K562 (cell line): ENCODE results near the gene ASPRV1. TPM values are rescaled to one million over a fixed set of nuclear protein-coding genes. Genes with fewer than 3 reads are reported as not detected.
A peak's percentile ranks its signal among the peaks of the same experiment; 100 is the strongest.

ENCODE experiments used
- CBFA2T2 ChIP-seq: fragments of 450-650 bp; conservative IDR thresholded peaks from 2 replicates; pipeline ENCODE4 v1.6.1; 2017; ENCODE audit warnings: mild to moderate bottlenecking
- CBFA2T3 ChIP-seq: fragments of 450-650 bp; IDR thresholded peaks from 2 replicates; pipeline ENCODE4 v1.6.1; 2017
- CBFB ChIP-seq: sonication (generic); formaldehyde crosslinking; IDR thresholded peaks from 2 replicates; pipeline ENCODE4 v1.4.0; 2020; ENCODE audit warnings: mild to moderate bottlenecking, missing genetic modification reagents
- FIP1L1 ChIP-seq: fragments of 200-400 bp; formaldehyde crosslinking; IDR thresholded peaks from 2 replicates; pipeline ENCODE4 v1.6.1; 2018; ENCODE audit warnings: mild to moderate bottlenecking, low read depth, low read length; ENCODE audit not compliant: poor library complexity, severe bottlenecking
- FOSL1 ChIP-seq: fragments of 200-800 bp; sonication (Bioruptor generic); conservative IDR thresholded peaks from 2 replicates; pipeline ENCODE4 v1.6.1; 2016; ENCODE audit warnings: missing genetic modification characterization, missing compliant biosample characterization
- GATA2 ChIP-seq: sonication (generic); formaldehyde crosslinking; IDR thresholded peaks from 2 replicates; pipeline ENCODE4 v1.4.0; 2020; ENCODE audit warnings: mild to moderate bottlenecking, missing genetic modification reagents
- GTF2F1 ChIP-seq: IDR thresholded peaks from 2 replicates; pipeline ENCODE4 v1.6.1; 2011; ENCODE audit warnings: low read depth, low read length, improper control_type of control experiment
- HDAC1 ChIP-seq, 2 experiments: fragments of 450-650 bp; IDR thresholded peaks; 2 replicates each; pipeline ENCODE4 v1.6.1; 2016 to 2017; ENCODE audit warnings: inconsistent platforms in 1 of 2, mild to moderate bottlenecking in 1 of 2, moderate library complexity in 1 of 2
- HMGN3 ChIP-seq: IDR thresholded peaks from 2 replicates; pipeline ENCODE4 v1.6.1; 2011; ENCODE audit warnings: borderline replicate concordance, low read depth, mild to moderate bottlenecking, mixed read lengths, low read length; ENCODE audit not compliant: insufficient read length; ENCODE audit errors: extremely low read depth
- KDM1A ChIP-seq, 2 experiments: fragments of 450-650 bp; IDR thresholded peaks; 2 replicates each; pipeline ENCODE4 v1.6.1; 2016; ENCODE audit warnings: mild to moderate bottlenecking in 2 of 2
- KDM5B ChIP-seq: fragments of 200-600 bp; sonication (generic); IDR thresholded peaks from 2 replicates; pipeline ENCODE4 v1.6.1; 2012; ENCODE audit warnings: low read depth, mild to moderate bottlenecking, moderate library complexity, low read length, control low read depth, inconsistent platforms; ENCODE audit not compliant: insufficient replicate concordance
- MLLT1 ChIP-seq, 2 experiments: fragments of 450-650 bp; IDR thresholded peaks; 2 replicates each; pipeline ENCODE4 v1.6.1; 2016
- MTA1 ChIP-seq: fragments of 450-650 bp; IDR thresholded peaks from 2 replicates; pipeline ENCODE4 v1.6.1; 2017; ENCODE audit warnings: borderline replicate concordance
- MYBL2 ChIP-seq, 2 experiments: fragments of 450-650 bp in 1 of 2; sonication (generic) in 1 of 2; formaldehyde crosslinking in 1 of 2; IDR thresholded peaks; 2 replicates each; pipeline versions ENCODE4 v1.6.1 to v1.8.1; 2017 to 2022; ENCODE audit warnings: borderline replicate concordance in 1 of 2, inconsistent platforms in 1 of 2, low read depth in 1 of 2, mild to moderate bottlenecking in 1 of 2, missing genetic modification reagents in 1 of 2, moderate library complexity in 1 of 2
- MYNN ChIP-seq, 2 experiments: sonication (generic); formaldehyde crosslinking in 1 of 2; IDR thresholded peaks; 2 replicates each; pipeline versions ENCODE4 v1.5.0 to v1.6.1; 2016 to 2020; ENCODE audit warnings: antibody characterized with exemption in 1 of 2, missing genetic modification reagents in 1 of 2
- POLR2AphosphoS5 ChIP-seq: IDR thresholded peaks from 2 replicates; pipeline ENCODE4 v1.6.1; 2011; ENCODE audit warnings: mild to moderate bottlenecking, low read depth, low read length, moderate library complexity; ENCODE audit not compliant: control insufficient read depth, insufficient read depth
- SMAD4 ChIP-seq: fragments of 250-450 bp; sonication (Bioruptor Pico); conservative IDR thresholded peaks from 2 replicates; pipeline ENCODE4 v1.8.0; 2021; ENCODE audit warnings: inconsistent platforms, mild to moderate bottlenecking, moderate library complexity
- SMARCA4 ChIP-seq: fragments of 450-650 bp; IDR thresholded peaks from 2 replicates; pipeline ENCODE4 v1.6.1; 2016
- SMARCE1 ChIP-seq: fragments of 450-650 bp; IDR thresholded peaks from 2 replicates; pipeline ENCODE4 v1.7.1; 2016; ENCODE audit warnings: mild to moderate bottlenecking
- SP2 ChIP-seq: IDR thresholded peaks from 2 replicates; pipeline ENCODE4 v1.6.1; 2011; ENCODE audit warnings: mild to moderate bottlenecking, low read depth, low read length, moderate library complexity; ENCODE audit not compliant: poor library complexity, severe bottlenecking; ENCODE audit errors: extremely low read depth
- SRF ChIP-seq, 2 experiments: fragments of 250-450, 450-650 bp in 1 of 2; sonication (Bioruptor Pico) in 1 of 2; sonication (generic) in 1 of 2; formaldehyde crosslinking; IDR thresholded peaks; 2 replicates each; pipeline versions ENCODE4 v1.5.0 to v1.5.1; 2020 to 2022; ENCODE audit warnings: mild to moderate bottlenecking in 1 of 2, missing genetic modification reagents in 1 of 2
- TBL1XR1 ChIP-seq, 2 experiments: IDR thresholded peaks; 2 replicates each; pipeline ENCODE4 v1.6.1; 2012; ENCODE audit warnings: improper control_type of control experiment in 2 of 2, low read length in 2 of 2, mild to moderate bottlenecking in 1 of 2
- VEZF1 ChIP-seq: fragments of 200-800 bp; sonication (Bioruptor generic); IDR thresholded peaks from 2 replicates; pipeline ENCODE4 v1.6.1; 2017; ENCODE audit warnings: missing genetic modification characterization, missing compliant biosample characterization
- ZNF639 ChIP-seq, 2 experiments: fragments of 200-800 bp in 1 of 2; sonication (Bioruptor generic) in 1 of 2; sonication (generic) in 1 of 2; formaldehyde crosslinking in 1 of 2; IDR thresholded peaks in 1 of 2; conservative IDR thresholded peaks in 1 of 2; 2 replicates each; pipeline versions ENCODE4 v1.5.0 to v1.6.1; 2016 to 2020; ENCODE audit warnings: missing compliant biosample characterization in 1 of 2, missing genetic modification characterization in 1 of 2, missing genetic modification reagents in 1 of 2
- polyA plus RNA-seq, 8 experiments: library from polyadenylated mRNA; depleted of rRNA in 4 of 8; stranded (reverse) in 5 of 8; unstranded in 3 of 8; fragments of >200 nt; fragmentation: Nextera tagmentation in 2 of 8; fragmentation: Illumina TruSeq in 1 of 8; extraction: Ambion mirVana in 2 of 8; extraction: Trizol in 1 of 8; gene quantifications; 2 replicates each; pipeline versions ENCODE4 v1.2.1 to v1.2.3, GENCODE V29; 2011 to 2014; ENCODE audit warnings: inconsistent platforms in 1 of 8, missing spikeins in 1 of 8
- total RNA-seq, 7 experiments: library from RNA; depleted of rRNA in 6 of 7; stranded (reverse); fragments of >200 nt in 6 of 7; fragmentation: Illumina TruSeq in 2 of 7; extraction: Trizol in 2 of 7; gene quantifications; 2 replicates each; pipeline versions ENCODE4 v1.2.1 to v1.2.3, GENCODE V29; 2011 to 2021; ENCODE audit warnings: low replicate concordance in 1 of 7

The ASPRV1 gene
- total and polyA plus RNA-seq, 9 of the 15 experiments (the other 6 are each of a cell fraction or from before 2014, with no cell fraction given) = 0.17 to 0.72 (median 0.47) TPM; not detected in 1

GRCh38 chr2:69973335-69973735 lies 11.9 kb upstream of the ASPRV1 start (continued):
- TF ChIP-seq HMGN3 = no peak
- TF ChIP-seq SMARCE1 = peak; percentile 81
- TF ChIP-seq GATA2 (CRISPR knock-in tag) = peak; percentile 74
- TF ChIP-seq VEZF1 (CRISPR knock-in tag) = 0 out of 2 replicates have a peak, but pooled peaks have one; percentile 38
- TF ChIP-seq MYBL2 (IDR thresholded peaks at IDR 0.05; ENCODE audit: low read depth) = no peak
- TF ChIP-seq MYBL2 (CRISPR knock-in tag; IDR thresholded peaks at IDR 0.05; ENCODE audit: borderline replicate concordance) = no peak
- peak; percentile 27; the same call in 1 of the 2 replicates for TF ChIP-seq CBFA2T2
- TF ChIP-seq POLR2AphosphoS5 = peak; percentile 44; the same call in 1 of the 2 replicates
- TF ChIP-seq HDAC1 (IDR thresholded peaks at IDR 0.05) = 0 out of 4 replicates have a peak, but pooled peaks of 1 of the 2 experiments have one; percentile 35
- peak; percentile 11; the same call in 1 of the 2 replicates for TF ChIP-seq SMAD4 (CRISPR knock-in tag)
- peak; percentile 78 for TF ChIP-seq CBFA2T3
- peak in 1 of 2 experiments; percentile 56; a peak in 1 of 4 replicates for TF ChIP-seq TBL1XR1 (IDR thresholded peaks at IDR 0.05; ENCODE audit: low read length in 2 of 2)
- TF ChIP-seq KDM5B = no peak
- TF ChIP-seq GTF2F1 = no peak
- TF ChIP-seq MYNN (IDR thresholded peaks at IDR 0.05) = 0 out of 2 replicates have a peak, but pooled peaks have one; percentile 42
- TF ChIP-seq MYNN (CRISPR knock-in tag; IDR thresholded peaks at IDR 0.05) = no peak
- TF ChIP-seq MLLT1 (IDR thresholded peaks at IDR 0.05) = peak in 1 of 2 experiments; percentile 95; a peak in 2 of 4 replicates
- peak; percentile 49 for TF ChIP-seq FOSL1 (tag)
- 0 out of 4 replicates have a peak, but pooled peaks of 1 of the 2 experiments have one; percentile 23 for TF ChIP-seq SRF (CRISPR knock-in tag; IDR thresholded peaks at IDR 0.05)
- TF ChIP-seq KDM1A (IDR thresholded peaks at IDR 0.05) = peak; percentile 49 to 60; a peak in 3 of 4 replicates
- TF ChIP-seq SP2 = no peak
- TF ChIP-seq MTA1 = peak; percentile 37; the same call in 1 of the 2 replicates
- no peak for TF ChIP-seq FIP1L1
- TF ChIP-seq SMARCA4 = peak; percentile 78
- TF ChIP-seq CBFB = peak; percentile 42; the same call in 1 of the 2 replicates
- TF ChIP-seq ZNF639 (CRISPR knock-in tag; conservative IDR thresholded peaks at IDR 0.05 in 1 of 2, IDR thresholded peaks at IDR 0.05 in 1 of 2) = peak in 1 of 2 experiments; percentile 60; a peak in 2 of 4 replicates
